NCI-H146 treated with DMSO at 0.1 percent for 48 hours (cell line): ENCODE data around the gene EHD3.
"Not testable (repeated sequence)": the region's sequence is repeated elsewhere in the genome, so short reads cannot be mapped to it uniquely, and the experiment has no call there.

Experiments
- DNase-seq: peaks from one replicate; lab custom pipeline; 2025; ENCODE audit not compliant: unreplicated experiment; lab: John Stamatoyannopoulos, UW

The EHD3 gene

DNA sequence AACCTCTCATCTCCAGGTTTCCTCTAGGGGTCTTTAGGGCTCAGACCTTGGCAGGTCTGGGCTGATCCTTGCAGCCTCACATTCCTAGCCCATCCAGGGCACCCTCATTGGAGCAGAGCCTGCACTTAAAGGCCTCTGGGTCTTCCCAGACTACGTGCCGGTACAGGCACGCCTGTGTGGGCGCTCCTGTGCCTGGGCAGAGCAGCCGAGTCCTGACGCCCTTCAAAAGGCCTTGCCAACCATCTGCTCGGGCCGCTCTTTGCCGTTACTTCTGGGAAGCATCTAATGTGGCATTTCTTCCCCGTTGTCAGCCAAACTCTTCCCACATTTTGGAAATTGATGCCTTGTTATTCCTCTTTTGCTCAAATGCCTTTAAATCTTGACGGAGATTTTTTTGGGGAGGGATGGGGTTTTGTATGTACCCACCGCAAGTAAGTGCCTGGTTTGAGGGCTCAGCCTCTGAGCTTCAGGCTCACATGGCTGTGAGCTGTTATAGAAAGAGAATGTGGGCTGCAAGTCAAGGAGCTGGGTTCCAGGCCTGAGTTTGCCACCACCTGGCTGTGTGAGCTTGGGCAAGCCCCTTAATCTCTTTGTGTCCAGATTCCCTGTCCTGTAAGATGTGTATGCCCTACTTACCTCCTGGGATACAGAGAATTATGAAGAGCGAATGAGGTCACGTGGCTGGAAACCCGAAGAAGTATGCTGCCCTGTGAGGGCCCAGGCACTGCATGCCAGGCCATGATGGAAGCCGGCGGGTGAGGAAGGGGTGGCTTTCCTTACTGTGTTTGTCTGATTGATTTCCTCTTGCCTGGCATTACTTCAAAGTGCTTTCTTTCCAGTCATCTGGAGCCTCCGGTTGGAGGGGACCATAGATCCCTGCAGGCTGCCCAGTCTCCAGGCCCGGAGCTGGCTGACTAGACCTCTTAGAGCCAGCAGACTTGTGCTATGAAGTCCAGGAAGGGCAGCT, 20.6 kb downstream of the EHD3 start:
- no peak for DNase-seq

DNA sequence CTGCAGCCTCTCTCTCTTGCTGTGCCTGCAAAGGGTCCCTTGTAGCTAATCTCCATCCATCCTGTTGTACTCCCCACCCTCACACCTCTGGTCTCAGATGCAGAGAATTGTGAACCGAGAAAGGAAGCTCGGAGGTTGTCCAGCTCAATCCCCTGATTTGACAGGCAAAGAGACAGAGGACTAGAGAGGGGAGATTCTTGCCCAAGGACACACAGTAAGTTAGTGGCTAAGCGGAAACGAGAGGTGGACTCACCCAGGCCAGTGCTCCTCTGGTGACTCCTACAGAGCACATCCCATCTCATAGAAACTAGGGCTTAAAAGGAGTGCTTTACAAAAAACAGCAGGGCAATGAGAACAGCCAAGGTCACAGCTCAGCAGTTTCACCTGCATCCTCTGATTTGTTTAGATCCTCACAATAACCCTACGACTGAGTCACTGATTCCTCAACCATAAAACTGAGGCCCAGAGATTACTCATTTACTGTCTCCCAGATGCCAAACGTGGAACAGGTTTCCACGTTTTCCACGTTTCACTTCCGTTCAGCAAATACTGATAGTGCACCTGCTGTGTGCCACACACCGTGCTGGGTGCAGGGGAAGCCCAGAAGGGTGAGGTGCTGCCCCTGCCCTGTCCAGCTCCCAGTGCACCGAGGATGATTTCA, 22.1 kb downstream of the EHD3 start:
- DNase-seq: no peak

DNA sequence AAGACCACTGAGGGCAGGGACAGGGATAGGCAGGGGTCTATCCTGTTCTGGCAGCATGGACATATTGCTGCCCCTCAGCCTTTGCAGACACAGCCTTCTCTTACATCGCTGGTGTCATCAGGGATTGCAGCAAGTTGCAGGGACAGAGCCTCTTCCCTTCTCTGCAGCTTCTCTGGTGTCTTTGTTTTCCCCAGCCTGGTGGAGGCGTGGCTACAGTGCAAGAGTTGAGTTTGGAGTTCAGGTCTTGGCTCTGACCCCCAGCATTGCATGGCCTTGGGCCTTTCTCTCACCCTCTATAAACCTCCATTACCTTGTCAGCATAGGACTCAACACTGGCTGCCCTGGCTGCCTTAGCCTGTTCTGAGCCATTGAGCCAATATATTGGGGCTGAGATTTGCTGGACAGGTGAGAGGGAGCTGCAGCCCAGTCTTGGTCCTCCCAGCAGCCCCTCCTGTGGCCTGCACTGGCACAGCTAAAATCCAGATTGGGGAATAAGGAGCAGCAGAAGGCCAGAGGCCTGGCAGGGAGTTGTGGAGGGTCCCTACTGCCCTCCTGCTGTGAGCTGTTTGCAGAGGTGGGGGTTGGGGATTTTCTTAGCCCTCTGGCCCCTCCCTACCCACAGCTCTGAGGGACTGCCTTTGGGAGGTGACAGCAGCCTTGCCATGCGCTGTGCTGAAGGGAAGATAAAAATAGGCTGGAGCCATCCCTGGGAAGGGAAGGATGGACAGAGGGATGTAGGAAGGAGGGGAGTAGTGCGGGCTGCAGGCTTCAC, 22.8 kb downstream of the EHD3 start:
- DNase-seq: no peak

DNA sequence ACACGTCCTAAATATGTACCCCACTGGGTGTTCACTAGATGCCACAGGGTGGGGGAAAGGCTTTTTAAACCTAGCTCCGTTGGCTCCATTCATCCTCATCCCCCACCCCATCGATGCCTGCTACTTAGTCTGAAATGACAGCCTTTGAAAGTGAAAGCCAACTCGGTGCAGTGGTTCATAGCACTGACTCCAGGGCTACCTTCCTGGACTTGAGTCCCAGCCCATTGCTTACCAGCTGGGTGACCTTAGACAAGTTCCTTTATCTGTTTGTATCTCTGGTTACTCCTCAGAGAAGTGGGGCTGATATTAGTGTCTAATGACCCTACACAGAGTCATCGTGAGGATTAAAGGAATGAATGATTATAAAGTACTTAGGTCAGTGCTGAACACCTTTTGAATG, 24.4 kb downstream of the EHD3 start:
- DNase-seq: no peak

DNA sequence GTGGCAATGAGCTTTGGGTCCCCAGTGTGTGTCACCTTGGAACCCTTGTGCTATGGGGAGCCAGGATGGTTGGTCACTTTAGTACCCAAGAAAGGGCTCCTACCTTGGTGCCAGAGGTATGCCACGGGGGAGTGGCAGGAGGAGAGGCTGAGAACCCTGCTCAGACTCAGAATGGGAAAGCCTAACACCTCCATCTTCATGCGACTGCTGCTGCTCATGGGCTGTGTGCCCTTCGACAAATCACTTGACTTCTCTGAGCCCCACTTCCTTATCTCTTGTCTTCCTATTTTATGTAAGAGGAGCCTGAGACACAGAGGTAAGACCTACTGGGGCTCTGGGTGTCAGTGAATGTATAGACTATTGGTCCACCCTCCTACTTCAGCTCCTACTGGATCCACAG, 25.1 kb downstream of the EHD3 start:
- DNase-seq: no peak

DNA sequence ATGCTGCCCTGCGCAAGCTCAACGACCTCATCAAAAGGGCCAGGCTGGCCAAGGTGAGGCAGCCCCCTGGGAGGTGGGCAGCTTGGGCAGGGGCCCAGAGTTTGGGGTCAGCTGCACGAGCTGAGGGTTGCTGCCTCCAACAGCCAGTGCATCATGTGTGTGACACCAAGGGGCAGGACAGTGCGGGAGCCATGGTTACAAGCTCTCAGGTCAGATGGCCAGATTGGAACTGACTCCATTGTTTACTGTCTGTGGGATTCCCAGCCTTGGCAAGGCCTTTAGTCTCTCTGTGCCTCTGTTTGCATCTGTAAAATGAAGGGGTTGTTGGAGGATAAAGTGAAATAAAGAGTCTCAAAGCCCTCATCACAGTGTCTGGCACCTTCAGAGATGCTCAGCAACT, 26.9 kb downstream of the EHD3 start:
- no peak for DNase-seq

DNA sequence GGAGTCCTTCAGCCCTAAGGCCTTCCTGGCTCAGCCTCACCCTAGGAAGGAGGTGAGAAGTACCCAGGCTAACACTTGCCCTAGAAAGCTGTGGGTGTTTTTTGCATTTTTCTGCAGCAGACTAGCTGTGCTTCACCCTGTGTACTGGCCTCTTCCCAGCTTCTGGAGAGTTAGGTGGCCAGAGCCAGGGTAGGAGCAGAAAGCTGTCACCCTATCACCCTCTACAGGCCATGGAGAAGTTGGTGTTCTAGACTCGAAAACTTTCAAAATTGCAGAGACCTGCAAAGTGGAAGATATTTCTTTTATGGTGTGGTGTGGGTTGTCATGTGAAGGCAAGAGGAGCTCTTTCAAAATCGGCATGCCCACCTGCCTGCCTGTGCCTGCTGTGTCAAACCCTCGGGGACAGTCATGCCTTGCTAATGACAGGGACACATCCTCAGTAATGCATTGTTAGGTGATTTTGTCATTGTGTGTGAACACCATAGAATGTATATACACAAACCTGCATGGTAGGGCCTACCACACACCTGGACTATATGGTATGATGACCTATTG, 29.8 kb downstream of the EHD3 start:
- no peak for DNase-seq

DNA sequence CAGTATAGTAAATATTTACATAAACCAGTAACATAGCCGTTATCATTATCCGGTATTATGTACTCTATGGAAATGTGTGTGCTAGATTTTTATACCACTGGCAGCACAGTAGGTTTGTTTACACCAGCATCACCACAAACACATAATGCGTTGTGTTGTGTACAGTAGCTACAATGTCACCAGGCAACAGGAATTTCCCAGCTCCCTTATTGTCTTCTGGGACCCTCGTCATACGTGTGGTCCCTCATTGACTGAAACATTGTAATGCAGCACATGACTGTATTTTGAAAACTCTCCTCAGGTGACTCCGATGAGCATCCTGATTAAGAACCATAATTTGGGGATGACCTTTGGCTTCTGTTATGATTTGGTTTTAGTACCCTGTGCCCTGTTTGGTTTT, 31.3 kb downstream of the EHD3 start:
- no peak for DNase-seq

DNA sequence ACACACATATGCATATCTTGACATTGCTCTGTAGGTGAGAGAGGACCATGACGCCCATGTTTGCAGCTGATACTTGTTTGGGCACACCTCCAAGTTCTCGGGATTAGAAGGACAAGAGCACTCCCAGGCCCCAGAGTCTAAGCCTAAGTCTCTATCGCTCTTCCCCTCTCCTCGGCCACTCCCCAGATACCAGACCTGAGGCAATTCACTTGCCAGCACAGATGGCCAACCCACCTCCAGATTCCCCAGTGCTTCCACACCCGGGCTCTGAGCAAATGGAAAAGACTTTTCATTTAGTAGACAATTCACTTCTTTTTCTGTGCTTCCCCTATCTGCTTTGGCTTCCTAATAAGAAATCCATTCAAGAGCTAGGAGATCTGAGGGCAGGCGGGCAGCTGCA, 32.9 kb downstream of the EHD3 start:
- DNase-seq: no peak

DNA sequence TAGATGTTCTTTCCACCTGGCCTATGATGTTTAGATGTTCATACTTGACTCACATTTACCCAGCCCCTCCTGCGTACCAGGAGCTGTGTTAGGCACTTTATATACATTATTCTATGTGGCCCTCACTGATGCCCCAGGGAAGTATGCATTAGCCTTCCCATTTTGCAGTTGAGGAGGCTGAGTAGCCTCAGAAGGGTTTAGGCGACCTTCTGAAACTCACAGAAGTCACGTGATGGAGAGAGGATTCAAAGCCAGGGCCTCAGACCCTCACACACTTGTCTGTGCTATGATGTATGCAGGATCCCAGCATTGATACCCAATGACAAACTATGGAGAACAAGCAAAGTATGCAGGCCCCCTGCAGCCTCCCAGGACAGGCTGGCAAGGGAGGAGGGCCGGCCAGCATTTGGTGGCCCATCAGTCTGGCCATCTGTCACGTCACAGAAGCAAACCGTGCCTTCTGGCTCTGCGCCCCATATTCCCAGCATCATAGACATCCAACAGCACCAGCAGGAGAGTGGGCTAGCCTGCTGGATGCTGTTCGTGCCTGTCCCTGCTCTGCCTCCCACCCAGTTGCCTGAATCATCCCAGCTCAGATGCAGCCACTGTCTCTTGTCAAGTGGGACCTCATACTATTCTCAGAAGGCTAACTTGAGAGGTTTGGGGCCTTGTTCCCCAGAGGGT, 33.6 kb downstream of the EHD3 start:
- DNase-seq: no peak

DNA sequence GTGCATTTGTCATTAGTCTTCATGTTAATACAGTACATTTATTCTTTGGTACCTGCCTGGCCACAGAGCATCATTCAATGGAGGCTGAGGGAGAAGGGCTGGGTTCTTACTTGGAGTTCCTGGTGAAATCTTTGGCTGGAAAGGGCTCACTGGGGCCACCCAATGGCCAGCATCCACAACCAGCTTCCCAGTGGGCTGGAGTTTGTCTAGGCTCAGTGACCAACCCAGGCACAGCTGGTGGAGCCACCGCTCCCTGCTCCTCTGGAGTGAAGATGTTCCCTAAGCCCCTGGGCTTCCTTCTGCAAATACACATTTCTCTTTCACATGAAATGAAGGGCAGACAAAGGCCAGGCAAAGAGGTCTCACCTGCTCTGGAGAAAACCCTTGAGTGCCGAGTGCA, 34.4 kb downstream of the EHD3 start:
- DNase-seq: no peak

DNA sequence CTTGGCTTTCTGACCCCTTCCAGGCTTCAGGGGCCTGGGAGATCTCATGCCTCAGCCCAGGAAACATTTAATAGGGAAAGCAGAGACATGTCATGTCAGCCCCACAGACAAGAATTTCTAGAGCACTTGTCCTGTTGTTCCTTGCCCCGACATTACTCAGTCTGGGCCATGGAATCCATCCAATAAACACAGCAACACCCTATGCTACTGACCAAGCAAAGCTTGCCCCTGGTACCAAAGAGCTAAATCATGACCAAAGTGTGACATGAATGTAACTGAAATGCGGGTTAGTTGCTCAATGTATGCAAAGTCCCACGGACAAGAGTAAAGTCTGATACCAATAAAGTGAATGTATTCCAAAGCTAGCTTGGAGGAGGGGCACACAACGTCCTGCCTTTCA, 35.1 kb downstream of the EHD3 start:
- no peak for DNase-seq

DNA sequence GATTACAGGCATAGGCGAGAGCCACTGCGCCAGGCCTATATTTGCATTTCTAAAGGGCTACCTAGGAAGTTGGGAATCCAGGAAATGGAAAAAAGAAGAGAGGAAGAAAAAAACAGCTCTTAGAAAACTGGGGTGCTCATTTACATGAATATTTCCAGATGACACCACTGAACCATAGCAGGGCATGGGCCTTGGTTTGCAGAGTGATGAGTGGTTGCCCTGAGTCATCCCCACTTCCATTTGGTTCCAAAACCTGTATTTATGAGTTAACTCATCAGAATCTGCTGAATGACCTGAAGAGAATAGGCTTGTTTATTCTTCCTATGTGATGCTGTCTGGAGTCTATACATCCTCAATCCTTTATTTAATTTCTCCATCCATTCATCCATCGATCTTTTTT, 36.2 kb downstream of the EHD3 start:
- DNase-seq: no peak

DNA sequence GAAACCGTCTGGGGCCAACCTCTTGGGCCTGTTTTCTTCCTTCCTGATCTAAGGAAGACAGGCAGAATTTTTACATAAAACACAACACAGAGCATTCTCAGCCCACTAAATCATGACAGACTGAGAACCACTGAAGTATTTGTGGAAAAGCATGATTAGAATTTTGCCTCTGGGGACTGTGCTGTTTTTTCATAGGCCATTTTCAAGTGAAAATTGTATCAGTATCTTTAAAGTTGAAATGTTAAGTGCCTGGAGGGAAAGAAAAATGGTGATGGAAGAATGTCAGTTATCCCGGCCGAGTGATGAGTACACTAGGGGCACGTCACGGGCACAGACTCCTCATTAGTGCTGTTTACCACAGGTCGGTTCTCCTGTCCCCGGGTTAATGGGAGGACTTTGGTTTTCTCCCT, 36.9 kb downstream of the EHD3 start:
- no peak for DNase-seq

DNA sequence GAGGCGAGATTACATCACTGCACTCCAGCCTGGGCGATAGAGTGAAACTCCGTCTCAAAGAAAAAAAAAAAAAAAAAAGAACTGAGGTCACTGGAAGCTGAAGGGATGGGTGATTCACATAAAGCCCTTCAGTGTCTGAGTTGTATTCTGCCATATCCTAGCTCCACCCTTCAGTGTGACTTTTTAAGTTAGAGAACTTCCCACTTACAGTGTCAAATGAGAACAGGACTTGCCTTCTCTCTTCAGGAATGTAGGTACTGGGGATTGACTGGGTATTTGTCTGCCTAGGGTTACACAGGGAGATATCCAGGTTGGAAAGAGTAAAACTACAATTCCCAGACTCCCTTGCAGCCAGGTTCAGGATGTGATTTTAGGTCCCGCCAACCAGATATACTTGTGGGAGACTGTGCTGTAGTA, 37.9 kb downstream of the EHD3 start:
- DNase-seq: no peak

DNA sequence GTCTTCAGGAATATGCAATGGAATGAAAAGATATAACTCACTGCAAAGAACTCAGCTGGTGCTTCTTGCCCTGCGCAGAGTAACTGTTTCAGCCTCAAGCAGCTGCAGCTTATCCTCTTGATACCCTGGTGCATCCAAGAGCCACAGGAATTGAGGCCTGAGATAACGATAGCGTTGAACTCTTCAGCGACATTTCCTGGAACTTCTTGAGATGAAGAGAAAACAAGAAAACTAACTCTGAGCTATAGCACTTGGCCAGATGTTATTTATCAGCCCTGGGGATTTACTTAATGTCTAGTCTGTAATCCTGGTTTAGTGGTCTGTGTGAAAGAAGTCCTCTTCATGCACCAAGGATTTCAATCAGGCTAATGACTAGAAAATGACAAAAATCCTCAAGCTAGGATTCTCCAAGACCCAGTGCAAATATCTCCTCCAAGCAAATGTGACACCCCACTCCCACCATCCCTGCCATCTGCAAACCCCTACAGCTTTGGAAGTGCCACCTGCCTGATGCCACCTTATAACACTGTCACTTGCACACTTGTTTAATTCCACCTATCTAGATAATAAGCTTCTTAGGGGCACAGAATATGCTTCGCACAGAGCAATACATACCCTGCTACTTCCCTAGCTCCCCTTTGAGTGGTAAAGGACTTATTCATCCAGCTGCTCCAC, 40.6 kb downstream of the EHD3 start:
- no peak for DNase-seq

DNA sequence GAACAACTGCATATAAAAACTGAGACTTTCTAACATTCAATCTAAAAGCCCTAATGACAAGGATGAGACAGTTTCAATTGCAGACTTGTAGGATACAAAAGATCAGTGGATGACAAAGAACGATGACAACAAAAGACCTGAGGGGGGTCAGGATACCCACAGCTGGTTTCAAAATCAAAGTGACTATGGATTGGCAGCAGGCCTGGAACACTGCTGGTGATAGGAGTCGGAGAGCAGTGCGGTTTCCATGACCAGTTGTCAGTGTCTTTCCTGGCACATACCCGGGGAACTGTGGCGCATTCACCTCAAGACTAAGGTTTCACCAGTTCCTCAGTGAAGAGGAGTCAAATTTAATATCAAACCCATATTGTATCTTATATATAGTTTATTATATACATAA, 42.0 kb downstream of the EHD3 start:
- no peak for DNase-seq

DNA sequence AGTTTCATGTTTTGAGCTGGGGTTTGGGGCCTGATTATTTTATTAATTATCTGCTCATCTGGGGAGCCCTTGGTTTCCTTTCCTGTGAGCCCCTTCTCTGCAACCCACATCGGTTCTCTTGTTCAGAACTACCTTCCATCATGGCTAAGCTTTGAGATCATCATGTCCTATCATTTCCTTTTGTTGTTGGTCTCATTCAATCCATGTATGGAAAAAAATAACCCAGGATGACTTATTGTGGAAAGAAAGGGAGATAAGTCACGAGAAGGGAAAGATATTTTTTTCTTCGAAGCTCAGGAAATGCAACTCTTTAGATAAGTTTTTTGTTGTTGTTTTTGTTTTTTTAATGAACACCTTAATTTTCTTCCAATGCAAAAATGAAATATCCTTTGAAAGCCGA, 43.7 kb downstream of the EHD3 start:
- no peak for DNase-seq

DNA sequence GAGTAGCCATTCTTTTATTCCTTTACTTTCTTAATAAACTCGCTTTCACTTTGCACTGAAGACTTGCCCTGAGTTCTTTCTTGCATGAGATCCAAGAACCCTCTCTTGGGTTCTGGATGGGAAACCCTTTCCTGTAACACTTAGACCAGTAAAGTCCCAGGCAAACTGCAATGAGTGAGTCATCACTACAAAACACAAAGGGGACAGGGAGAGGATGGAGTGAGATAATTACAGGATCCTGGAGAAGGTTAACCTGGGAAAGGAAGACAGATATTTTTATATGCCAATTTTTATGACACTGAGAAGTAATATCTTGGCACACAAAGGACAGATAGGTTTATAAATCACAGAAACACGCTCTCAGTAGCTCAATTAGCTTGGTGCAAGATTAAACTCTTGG, 48.7 kb downstream of the EHD3 start:
- no peak for DNase-seq

DNA sequence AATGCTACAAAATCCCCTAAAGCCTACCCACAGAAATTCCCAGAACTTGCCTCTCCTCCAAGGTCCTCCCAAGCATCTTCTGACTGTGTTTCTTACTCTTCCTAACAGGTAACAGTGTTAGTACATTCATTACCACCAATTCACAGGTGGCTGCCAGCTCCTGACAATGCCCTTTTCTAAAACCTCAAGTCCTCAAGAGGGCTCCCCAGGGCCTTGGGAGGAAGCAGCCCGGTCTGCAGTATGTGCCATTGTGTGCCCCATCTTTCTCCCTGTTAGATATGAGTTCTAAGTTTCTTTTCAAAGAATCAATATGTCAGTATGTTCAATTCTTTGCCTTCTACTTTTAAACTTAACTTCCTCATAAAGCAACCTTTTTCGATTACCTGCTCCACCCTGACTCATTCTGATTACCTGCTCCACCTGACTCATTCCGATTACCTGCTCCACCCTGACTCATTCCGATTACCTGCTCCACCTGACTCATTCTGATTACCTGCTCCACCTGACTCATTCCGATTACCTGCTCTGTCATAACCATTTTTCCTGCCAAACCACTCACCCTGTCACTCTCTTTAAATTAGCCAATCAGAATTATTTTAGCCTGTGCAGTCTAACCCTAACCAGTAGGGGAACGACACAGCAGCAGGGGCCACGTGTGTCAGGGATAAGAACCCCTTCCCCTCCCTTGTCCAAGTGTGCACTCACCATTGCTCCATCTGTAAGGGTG, 49.4 kb downstream of the EHD3 start:
- DNase-seq: not testable (repeated sequence)
